Nephron progenitor cell (in vitro differentiated cells): ENCODE results near the gene MAPRE2.

Source experiments
- DNase-seq: peaks from one replicate; pipeline ENCODE4 v3.0.0; 2021
- H3K27ac Mint-ChIP-seq: 2 replicates; pipeline ENCODE4 v1.8.0; 2021; ENCODE audit warnings: mild to moderate bottlenecking, moderate library complexity, mixed read lengths
- H3K27me3 Mint-ChIP-seq: 2 replicates; pipeline ENCODE4 v1.8.0; 2021; ENCODE audit warnings: mild to moderate bottlenecking, low read depth, mixed read lengths; ENCODE audit not compliant: poor library complexity
- H3K36me3 Mint-ChIP-seq: 2 replicates; pipeline ENCODE4 v1.8.0; 2021; ENCODE audit warnings: low read depth, mixed read lengths
- H3K4me1 Mint-ChIP-seq: 2 replicates; pipeline ENCODE4 v1.8.0; 2021; ENCODE audit warnings: mixed read lengths
- H3K4me3 Mint-ChIP-seq: 2 replicates; pipeline ENCODE4 v1.8.0; 2021; ENCODE audit warnings: mild to moderate bottlenecking, moderate library complexity, mixed read lengths
- H3K9me3 Mint-ChIP-seq: 2 replicates; pipeline ENCODE4 v1.8.0; 2021; ENCODE audit warnings: mild to moderate bottlenecking, moderate library complexity, mixed read lengths
- CTCF ChIP-seq: fragments of 200-600 bp; sonication (generic); IDR thresholded peaks from 2 replicates; pipeline ENCODE4 v1.5.0; 2021; ENCODE audit warnings: antibody characterized with exemption

MAPRE2 gene

GRCh38 chr18:35095983-35096676 is 54.9 kb downstream of the MAPRE2 start:
- H3K9me3 Mint-ChIP-seq: no peaks in the 10 kb centered on the region
- peak overlapping the region; percentile 16 for H3K27ac Mint-ChIP-seq
- H3K27me3 Mint-ChIP-seq: no peaks in the 10 kb centered on the region
- H3K4me1 Mint-ChIP-seq: no peaks in the 10 kb centered on the region
- peaks cover 23% of the 10 kb centered on the region for H3K36me3 Mint-ChIP-seq
- TF ChIP-seq CTCF: no peak
- DNase-seq: no peak
- H3K4me3 Mint-ChIP-seq: no peak overlapping the region

GRCh38 chr18:35096677-35097011 is 55.4 kb downstream of the MAPRE2 start:
- H3K9me3 Mint-ChIP-seq: no peaks in the 10 kb centered on the region
- H3K4me3 Mint-ChIP-seq: no peak overlapping the region
- no peak overlapping the region for H3K27ac Mint-ChIP-seq
- H3K27me3 Mint-ChIP-seq: no peaks in the 10 kb centered on the region
- H3K4me1 Mint-ChIP-seq: no peaks in the 10 kb centered on the region
- peaks cover 27% of the 10 kb centered on the region for H3K36me3 Mint-ChIP-seq
- TF ChIP-seq CTCF: no peak
- DNase-seq: no peak

- TF ChIP-seq CTCF: no peak
- Mint-ChIP-seq H3K27ac (no peak overlapping the region), H3K4me1 (no peaks in the 10 kb centered on the region), H3K36me3 (peaks cover 33% of the 10 kb centered on the region), H3K4me3 (no peak overlapping the region), H3K27me3 (no peaks in the 10 kb centered on the region), H3K9me3 (no peaks in the 10 kb centered on the region)
- DNase-seq: no peak
Measured at GRCh38 chr18:35097195-35097594, 56.0 kb downstream of the MAPRE2 start.

GRCh38 chr18:35097763-35098162 is 56.5 kb downstream of the MAPRE2 start:
- Mint-ChIP-seq H3K27ac (no peak overlapping the region), H3K27me3 (no peaks in the 10 kb centered on the region), H3K4me1 (no peaks in the 10 kb centered on the region), H3K4me3 (no peak overlapping the region), H3K36me3 (peaks cover 36% of the 10 kb centered on the region), H3K9me3 (no peaks in the 10 kb centered on the region)
- DNase-seq: no peak
- no peak for TF ChIP-seq CTCF

- no peak for TF ChIP-seq CTCF
- Mint-ChIP-seq H3K27me3 (no peaks in the 10 kb centered on the region), H3K9me3 (no peaks in the 10 kb centered on the region), H3K36me3 (peaks cover 36% of the 10 kb centered on the region), H3K4me1 (no peaks in the 10 kb centered on the region), H3K27ac (no peak overlapping the region), H3K4me3 (no peak overlapping the region)
- DNase-seq: no peak
Measured at GRCh38 chr18:35099911-35100310, 58.7 kb downstream of the MAPRE2 start.

- peaks cover 45% of the 10 kb centered on the region for H3K36me3 Mint-ChIP-seq
- peaks cover 23% of the 10 kb centered on the region for H3K9me3 Mint-ChIP-seq
- no peak overlapping the region for H3K27ac Mint-ChIP-seq
- H3K4me1 Mint-ChIP-seq: no peaks in the 10 kb centered on the region
- no peak for TF ChIP-seq CTCF
- no peaks in the 10 kb centered on the region for H3K27me3 Mint-ChIP-seq
- H3K4me3 Mint-ChIP-seq: no peak overlapping the region
- no peak for DNase-seq
Measured at GRCh38 chr18:35104391-35105051, 63.3 kb downstream of the MAPRE2 start.
